Measurements from ENCODE around the gene NSUN5. TPM values are rescaled to one million over a fixed set of nuclear protein-coding genes. Genes with fewer than 3 reads are reported as not detected.

The NSUN5 gene
- total and polyA plus RNA-seq, 9 of the 15 experiments (the other 6 are each of a cell fraction or from before 2014, with no cell fraction given) = 4.7 to 115 (median 43.0) TPM

- TF ChIP-seq ZNF766 (CRISPR knock-in tag; conservative IDR thresholded peaks at IDR 0.05) (0 out of 2 replicates have a peak, but pooled peaks have one; percentile 45), TEAD1 (CRISPR knock-in tag; IDR thresholded peaks at IDR 0.05) (peak in 1 of 2 experiments; percentile 73; a peak in 1 of 4 replicates), SAP30 (IDR thresholded peaks at IDR 0.05; ENCODE audit: borderline replicate concordance, insufficient read depth, low read depth, low read length, poor library complexity, severe bottlenecking) (peak; percentile 82), SPI1 (IDR thresholded peaks at IDR 0.05; ENCODE audit: borderline replicate concordance, low read depth, low read length) (peak; percentile 66), RBM15 (IDR thresholded peaks at IDR 0.05; ENCODE audit: insufficient read depth, low read length) (no peak), RBFOX2 (IDR thresholded peaks at IDR 0.05; ENCODE audit: low read depth, low read length) (peak; percentile 93), HMGN3 (IDR thresholded peaks at IDR 0.05; ENCODE audit: borderline replicate concordance, extremely low read depth, insufficient read length, low read depth, low read length) (peak; percentile 81), CXXC5 (CRISPR knock-in tag; IDR thresholded peaks at IDR 0.05) (peak; percentile 97), NFE2 (IDR thresholded peaks at IDR 0.05; ENCODE audit: low read depth) (0 out of 2 replicates have a peak, but pooled peaks have one; percentile 27), POLR2A (conservative IDR thresholded peaks at IDR 0.05) (peak; percentile 87), ZNF511 (CRISPR knock-in tag; IDR thresholded peaks at IDR 0.05) (peak; percentile 78; the same call in 1 of the 2 replicates), ZNF696 (CRISPR knock-in tag; conservative IDR thresholded peaks at IDR 0.05) (no peak), ETV1 (tag; conservative IDR thresholded peaks at IDR 0.05; ENCODE audit: low read depth) (peak; percentile 96), LCOR (CRISPR knock-in tag; IDR thresholded peaks at IDR 0.05) (peak; percentile 92), BCLAF1 (IDR thresholded peaks at IDR 0.05; ENCODE audit: borderline replicate concordance in 1 of 2, control insufficient read depth in 1 of 2, low read depth in 2 of 2, low read length in 1 of 2) (0 out of 4 replicates have a peak, but pooled peaks of 1 of the 2 experiments have one; percentile 38), ESRRA (IDR thresholded peaks at IDR 0.05; ENCODE audit: borderline replicate concordance, low read depth) (peak; percentile 91), PRMT5 (CRISPR knock-in tag; IDR thresholded peaks at IDR 0.05) (no peak), RCOR1 (IDR thresholded peaks at IDR 0.05; ENCODE audit: borderline replicate concordance in 1 of 2, low read depth in 2 of 2, low read length in 2 of 2) (peak in 1 of 2 experiments; percentile 79; a peak in 2 of 4 replicates), TBL1XR1 (IDR thresholded peaks at IDR 0.05; ENCODE audit: low read length in 2 of 2) (peak in 1 of 2 experiments; percentile 12; a peak in 1 of 4 replicates), NR2C1 (IDR thresholded peaks at IDR 0.05) (peak; percentile 95), NR2C1 (tag; IDR thresholded peaks at IDR 0.05) (peak; percentile 97)
Observed at GRCh38 chr7:73308665-73309214, at the start of gene NSUN5 (continued).

All from K562 (cell line).